CD4-positive, alpha-beta memory T cell (primary cell): Measurements from ENCODE around the gene MPRIP. TPM values are rescaled to one million over a fixed set of nuclear protein-coding genes. Genes with fewer than 3 reads are reported as not detected.

Source experiments
- CTCF ChIA-PET: fragments of 350-600 bp; sonication (Branson Sonifier 250); formaldehyde crosslinking; loops from one replicate; lab custom pipeline; 2021; ENCODE audit warnings: inconsistent platforms; ENCODE audit not compliant: partially characterized antibody; lab: Charles Lee
- POLR2A ChIA-PET: fragments of 350-600 bp; sonication (Branson Sonifier 250); formaldehyde crosslinking; loops from one replicate; lab custom pipeline; 2021; ENCODE audit not compliant: partially characterized antibody; lab: Charles Lee
- DNase-seq, 5 donors: peaks; one replicate each; pipeline versions ENCODE4 v3.0.0 to v3.0.0-alpha.2; 2020 to 2022; ENCODE audit warnings: mixed read lengths in 1 of 5
- H3K27ac ChIP-seq: one replicate; pipeline ENCODE4 v1.7.0; 2013; ENCODE audit warnings: low read depth, low read length
- H3K27me3 ChIP-seq: 2 replicates; pipeline ENCODE4 v1.7.0; 2013; ENCODE audit warnings: mild to moderate bottlenecking, low read length, moderate library complexity; ENCODE audit not compliant: insufficient read depth
- H3K36me3 ChIP-seq: 2 replicates; pipeline ENCODE4 v1.7.0; 2013; ENCODE audit warnings: mild to moderate bottlenecking, low read length, moderate library complexity; ENCODE audit not compliant: insufficient read depth
- H3K4me1 ChIP-seq: 2 replicates; pipeline ENCODE4 v1.7.0; 2013; ENCODE audit warnings: mild to moderate bottlenecking, low read length, moderate library complexity; ENCODE audit not compliant: insufficient read depth
- H3K4me3 ChIP-seq, 2 donors: one replicate each; pipeline ENCODE4 v1.7.0; 2013; ENCODE audit warnings: low read length in 2 of 2, mild to moderate bottlenecking in 1 of 2
- H3K9me3 ChIP-seq, 2 donors: one replicate each; pipeline ENCODE4 v1.7.0; 2013; ENCODE audit warnings: low read length in 2 of 2, control low read depth in 1 of 2; ENCODE audit not compliant: control insufficient read depth in 1 of 2
- H3K27ac Mint-ChIP-seq, 7 donors: one replicate each; pipeline ENCODE4 v1.8.0; 2020 to 2021; ENCODE audit warnings: mixed read lengths in 7 of 7, mild to moderate bottlenecking in 6 of 7, inconsistent platforms in 3 of 7, moderate library complexity in 3 of 7
- H3K27me3 Mint-ChIP-seq, 2 donors: one replicate each; pipeline ENCODE4 v1.8.0; 2020 to 2021; ENCODE audit warnings: mixed read lengths in 2 of 2
- H3K36me3 Mint-ChIP-seq, 2 donors: one replicate each; pipeline ENCODE4 v1.8.0; 2020 to 2021; ENCODE audit warnings: mixed read lengths in 2 of 2, inconsistent platforms in 1 of 2, mild to moderate bottlenecking in 1 of 2
- H3K4me1 Mint-ChIP-seq, 4 donors: one replicate each; pipeline ENCODE4 v1.8.0; 2020 to 2021; ENCODE audit warnings: mixed read lengths in 4 of 4, mild to moderate bottlenecking in 1 of 4
- H3K4me3 Mint-ChIP-seq, 8 donors: one replicate each; pipeline ENCODE4 v1.8.0; 2020 to 2021; ENCODE audit warnings: mixed read lengths in 8 of 8, mild to moderate bottlenecking in 7 of 8, moderate library complexity in 6 of 8, inconsistent platforms in 3 of 8
- H3K9me3 Mint-ChIP-seq, 8 donors: one replicate each; pipeline ENCODE4 v1.8.0; 2020 to 2021; ENCODE audit warnings: mixed read lengths in 8 of 8, mild to moderate bottlenecking in 5 of 8, inconsistent platforms in 3 of 8, moderate library complexity in 1 of 8
- intact Hi-C: fragments of 100-400 bp; cut with micrococcal nuclease; formaldehyde crosslinking; loops from one replicate; pipeline ENCODE4 v1.15.1; 2023
- polyA plus RNA-seq, 2 donors: library from polyadenylated mRNA; unstranded; fragments of 300-500 nt; fragmentation: Illumina TruSeq; gene quantifications; one replicate each; pipeline ENCODE4 v1.2.3, GENCODE V29; 2021
- total RNA-seq, 2 experiments: library from RNA; stranded (reverse); gene quantifications; one replicate each; pipeline ENCODE4 v1.2.3, GENCODE V29; 2021

Gene MPRIP
- total and polyA plus RNA-seq, 4 experiments from 2014 or later, result 48.4 to 255 (median 152) TPM

DNA sequence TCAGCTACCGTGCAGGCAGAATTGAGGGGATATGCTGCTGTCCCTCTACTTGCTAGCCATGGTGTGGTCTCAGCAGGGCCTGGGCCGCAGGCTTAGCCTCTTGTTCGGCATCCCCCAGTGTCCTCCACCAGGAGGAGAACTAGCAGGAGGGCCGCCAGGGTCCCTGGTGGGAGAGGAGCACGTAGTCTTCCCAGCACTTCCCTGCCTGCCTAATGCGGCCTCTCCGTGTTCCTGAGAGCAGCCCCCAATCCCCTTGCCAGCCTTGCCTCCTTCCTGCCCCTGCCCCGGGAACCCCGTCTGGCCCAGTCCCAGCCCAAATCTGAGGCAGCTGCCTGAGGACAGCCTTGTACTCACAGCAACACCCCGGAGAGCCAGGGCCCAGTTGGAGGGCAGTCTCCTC is 125.7 kb downstream of the MPRIP start:
- POLR2A ChIA-PET, result interaction anchor here (1.5 kb wide), 2 partner anchors 12 to 14 kb away, joined by 6 to 8 read pairs; no protein-coding TSS in a partner anchor
- no peak overlapping the region for H3K27ac ChIP-seq
- peaks cover 46% of the 10 kb centered on the region for H3K4me1 ChIP-seq
- Mint-ChIP-seq H3K4me1 (peaks cover 39 to 56% (median 48%) of the 10 kb centered on the region in 4 donors), H3K36me3 (peaks cover 50 to 68% of the 10 kb centered on the region in 2 donors), H3K4me3 (no peak overlapping the region), H3K9me3 (no peaks in the 10 kb centered on the region), H3K27ac (peak overlapping the region in 3 of 7 donors; percentile 35 to 60 (median 53)), H3K27me3 (no peaks in the 10 kb centered on the region)
- H3K4me3 ChIP-seq, result no peak overlapping the region
- no peak for DNase-seq
- no peaks in the 10 kb centered on the region for H3K9me3 ChIP-seq
- intact Hi-C loops, result no loop called here
- CTCF ChIA-PET, result no interaction called here
- peaks cover 46% of the 10 kb centered on the region for H3K36me3 ChIP-seq
- H3K27me3 ChIP-seq, result no peaks in the 10 kb centered on the region

DNA sequence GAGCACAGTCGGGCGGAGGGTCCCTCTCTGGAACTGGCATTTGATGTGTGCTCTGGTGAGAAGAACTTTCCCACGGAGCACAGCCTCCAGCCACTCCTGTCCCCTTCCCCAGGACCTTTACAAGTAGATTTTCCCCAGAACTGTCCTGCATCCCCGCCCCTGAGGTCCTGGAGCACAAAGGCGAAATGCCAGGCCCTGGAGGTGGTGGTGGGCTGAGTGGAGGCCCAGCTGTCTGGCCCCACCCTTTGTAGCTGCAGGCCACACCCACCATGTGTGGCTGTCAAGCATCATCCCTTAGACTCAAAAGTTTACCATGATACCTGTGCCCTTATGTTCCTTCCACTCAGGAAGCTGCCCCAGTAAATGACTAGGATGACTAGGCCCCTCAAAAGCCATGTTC is 126.1 kb downstream of the MPRIP start:
- peak overlapping the region in 6 of 7 donors; percentile 42 to 88 (median 69) for H3K27ac Mint-ChIP-seq
- peaks cover 38 to 60% (median 50%) of the 10 kb centered on the region in 4 donors for H3K4me1 Mint-ChIP-seq
- H3K4me3 ChIP-seq, result no peak overlapping the region
- intact Hi-C loops, result no loop called here
- no peak for DNase-seq
- H3K9me3 Mint-ChIP-seq, result no peaks in the 10 kb centered on the region
- ChIA-PET POLR2A (interaction anchor here (0.8 to 4.9 kb wide), 3 partner anchors 12 to 48 kb away, joined by 3 to 30 read pairs (median 6); no protein-coding TSS in a partner anchor), CTCF (no interaction called here)
- peaks cover 47 to 65% of the 10 kb centered on the region in 2 donors for H3K36me3 Mint-ChIP-seq
- H3K27me3 Mint-ChIP-seq, result no peaks in the 10 kb centered on the region
- H3K9me3 ChIP-seq, result no peaks in the 10 kb centered on the region
- H3K4me3 Mint-ChIP-seq, result no peak overlapping the region
- H3K36me3 ChIP-seq, result peaks cover 47% of the 10 kb centered on the region
- H3K27me3 ChIP-seq, result no peaks in the 10 kb centered on the region
- no peak overlapping the region for H3K27ac ChIP-seq
- H3K4me1 ChIP-seq, result peaks cover 50% of the 10 kb centered on the region

DNA sequence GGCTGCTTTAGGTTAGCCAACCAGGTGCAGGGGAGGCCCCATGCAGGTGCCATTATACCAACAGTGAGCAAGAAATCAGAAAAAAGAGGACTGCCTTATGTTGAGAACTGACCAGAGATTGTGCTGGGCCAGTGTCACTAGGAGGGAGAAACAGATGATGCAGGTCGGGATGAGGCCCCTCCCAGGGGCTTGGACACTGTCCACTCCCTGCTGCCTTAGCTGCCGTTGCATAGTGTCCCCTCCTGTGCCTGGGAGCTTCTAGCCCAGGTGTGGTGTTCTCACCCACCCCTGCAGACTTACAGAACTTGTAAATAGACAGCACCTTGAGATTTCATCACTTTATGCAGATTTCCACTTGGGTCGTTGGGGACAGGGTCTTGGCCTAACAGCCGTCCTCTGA is 127.1 kb downstream of the MPRIP start:
- H3K9me3 Mint-ChIP-seq, result no peaks in the 10 kb centered on the region
- H3K4me1 Mint-ChIP-seq, result peaks cover 38 to 68% (median 52%) of the 10 kb centered on the region in 4 donors
- Histone ChIP-seq H3K27ac (no peak overlapping the region), H3K9me3 (no peaks in the 10 kb centered on the region), H3K4me3 (no peak overlapping the region), H3K36me3 (peaks cover 46% of the 10 kb centered on the region), H3K27me3 (no peaks in the 10 kb centered on the region), H3K4me1 (peaks cover 60% of the 10 kb centered on the region)
- ChIA-PET POLR2A (interaction anchor here (4.9 kb wide), 1 partner anchor 11 kb away, joined by 30 read pairs; no protein-coding TSS in a partner anchor), CTCF (no interaction called here)
- intact Hi-C loops, result no loop called here
- DNase-seq, result no peak
- H3K36me3 Mint-ChIP-seq, result peaks cover 43 to 67% of the 10 kb centered on the region in 2 donors
- peak overlapping the region in 1 of 8 donors; percentile 2 for H3K4me3 Mint-ChIP-seq
- H3K27me3 Mint-ChIP-seq, result no peaks in the 10 kb centered on the region
- H3K27ac Mint-ChIP-seq, result peak overlapping the region in 6 of 7 donors; percentile 42 to 84 (median 64)

DNA sequence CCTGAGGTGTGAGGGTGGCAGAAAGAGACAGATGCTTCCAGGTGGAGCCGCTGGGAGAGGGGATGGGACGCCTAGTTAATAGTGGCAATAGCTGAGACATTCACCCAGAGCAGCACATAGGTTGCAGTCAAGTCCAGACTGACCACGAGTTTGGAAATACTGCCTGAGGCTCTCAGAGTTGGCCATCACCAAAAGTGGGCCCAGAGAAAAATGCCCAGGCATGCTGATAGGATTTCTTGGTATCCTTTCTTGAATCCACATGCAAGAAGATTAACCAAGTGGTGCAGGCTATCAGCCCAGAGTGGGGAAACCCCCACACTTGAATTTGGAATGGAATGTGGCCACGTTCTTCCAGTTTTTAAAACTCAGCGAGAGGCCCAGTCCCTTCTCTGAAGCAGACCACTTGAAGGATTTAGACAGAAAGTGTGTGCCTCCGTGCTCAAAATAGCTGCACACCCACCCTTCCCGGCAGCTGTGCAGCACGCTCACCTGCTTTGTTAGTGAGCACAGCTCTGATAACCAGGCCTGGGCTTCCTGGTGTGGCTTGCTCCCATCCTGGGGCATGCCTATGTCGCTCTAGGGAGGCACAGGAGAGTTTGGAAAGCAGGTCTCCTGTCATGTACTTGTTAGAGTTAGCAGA is 128.2 kb downstream of the MPRIP start:
- H3K4me3 Mint-ChIP-seq, result peak overlapping the region in 4 of 8 donors; percentile 15 to 63 (median 26)
- H3K27ac Mint-ChIP-seq, result peak overlapping the region; percentile 81 to 92 (median 90)
- H3K27me3 Mint-ChIP-seq, result no peaks in the 10 kb centered on the region
- ChIA-PET POLR2A (interaction anchor here (0.9 to 4.9 kb wide), 2 partner anchors 10 to 36 kb away, joined by 4 to 30 read pairs; partner anchors contain the start of gene PLD6), CTCF (no interaction called here)
- Histone ChIP-seq H3K4me3 (no peak overlapping the region), H3K27me3 (no peaks in the 10 kb centered on the region), H3K27ac (no peak overlapping the region), H3K36me3 (peaks cover 38% of the 10 kb centered on the region), H3K9me3 (no peaks in the 10 kb centered on the region), H3K4me1 (peaks cover 69% of the 10 kb centered on the region)
- H3K4me1 Mint-ChIP-seq, result peaks cover 41 to 79% (median 54%) of the 10 kb centered on the region in 4 donors
- peaks cover 35 to 62% of the 10 kb centered on the region in 2 donors for H3K36me3 Mint-ChIP-seq
- no peak for DNase-seq
- no peaks in the 10 kb centered on the region for H3K9me3 Mint-ChIP-seq
- intact Hi-C loops, result no loop called here

DNA sequence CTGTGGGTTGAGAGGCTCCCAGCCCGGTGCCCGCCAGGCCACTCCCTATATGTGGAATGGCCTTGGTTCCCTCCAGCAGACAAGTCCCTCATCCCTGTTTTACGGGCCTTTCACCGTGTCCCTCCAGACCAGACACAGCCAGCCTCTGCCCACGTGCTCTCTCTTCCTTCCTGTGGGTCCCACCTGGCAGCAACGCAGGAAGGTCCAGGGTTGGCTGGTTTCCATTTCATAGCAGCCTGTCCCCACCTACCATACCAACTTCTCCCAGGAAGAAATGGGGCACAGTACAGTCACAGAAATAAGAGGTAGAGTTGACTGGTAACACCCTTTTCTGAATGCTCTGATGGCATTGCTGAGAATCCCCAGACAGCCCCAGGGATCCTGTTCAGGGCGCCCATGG is 128.9 kb downstream of the MPRIP start:
- Histone ChIP-seq H3K4me3 (no peak overlapping the region), H3K27me3 (no peaks in the 10 kb centered on the region), H3K4me1 (peaks cover 77% of the 10 kb centered on the region), H3K9me3 (no peaks in the 10 kb centered on the region), H3K36me3 (peaks cover 34% of the 10 kb centered on the region), H3K27ac (peak overlapping the region; percentile 21)
- Mint-ChIP-seq H3K27me3 (no peaks in the 10 kb centered on the region), H3K27ac (peak overlapping the region; percentile 81 to 93 (median 91)), H3K4me1 (peaks cover 48 to 86% (median 61%) of the 10 kb centered on the region in 4 donors), H3K9me3 (no peaks in the 10 kb centered on the region), H3K4me3 (peak overlapping the region in 6 of 8 donors; percentile 13 to 64 (median 53)), H3K36me3 (peaks cover 41 to 62% of the 10 kb centered on the region in 2 donors)
- ChIA-PET CTCF (no interaction called here), POLR2A (interaction anchor here (2.6 to 4.9 kb wide), 2 partner anchors 9 to 35 kb away, joined by 11 to 30 read pairs; partner anchors contain the start of gene PLD6)
- DNase-seq, result no peak
- intact Hi-C loops, result no loop called here

DNA sequence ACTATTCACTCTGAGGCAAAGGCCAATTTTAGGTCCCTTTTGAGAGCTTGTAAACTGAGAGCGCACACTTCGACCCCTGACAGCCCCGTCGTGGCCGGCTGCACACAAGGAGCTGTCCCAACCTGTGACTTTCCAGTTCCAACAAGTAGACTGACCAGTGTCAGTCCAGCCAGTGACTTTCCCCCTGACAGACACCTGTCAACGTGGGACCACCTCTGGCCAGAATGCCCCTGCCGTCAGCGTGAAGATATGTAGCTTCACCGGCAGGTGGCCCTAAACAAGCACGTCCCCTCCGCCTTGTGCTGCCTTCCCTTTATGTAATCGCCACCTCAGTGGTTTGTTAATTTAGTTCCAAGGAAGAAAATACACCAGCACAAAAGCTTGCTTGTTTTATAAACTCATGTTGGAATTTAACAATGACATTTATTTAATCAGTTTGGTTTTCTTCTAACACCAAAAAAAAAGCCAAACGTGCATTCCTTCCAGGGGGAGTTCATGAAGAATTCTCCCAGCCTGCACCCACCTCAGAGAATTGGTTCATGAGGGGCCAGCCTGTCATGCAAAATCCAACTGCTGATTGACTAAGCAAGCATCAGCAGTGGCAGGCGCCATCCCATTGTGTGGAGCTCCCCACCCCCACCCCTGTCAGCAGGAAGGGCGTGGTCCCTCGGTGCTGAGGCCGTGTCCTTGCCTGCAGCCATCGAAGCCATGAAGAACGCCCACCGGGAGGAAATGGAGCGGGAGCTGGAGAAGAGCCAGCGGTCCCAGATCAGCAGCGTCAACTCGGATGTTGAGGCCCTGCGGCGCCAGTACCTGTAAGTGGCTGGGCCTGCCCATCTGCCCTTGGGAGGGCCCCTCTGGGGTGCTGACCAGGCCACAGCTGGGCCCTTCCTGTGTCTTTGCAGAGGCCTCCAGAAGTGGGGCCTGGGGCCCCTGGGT is 130.0 kb downstream of the MPRIP start:
- intact Hi-C loops, result no loop called here
- Mint-ChIP-seq H3K27ac (peak overlapping the region; percentile 81 to 93 (median 91)), H3K9me3 (no peaks in the 10 kb centered on the region), H3K4me3 (peak overlapping the region in 7 of 8 donors; percentile 20 to 77 (median 66)), H3K36me3 (peaks cover 43 to 63% of the 10 kb centered on the region in 2 donors), H3K27me3 (no peaks in the 10 kb centered on the region), H3K4me1 (peaks cover 53 to 94% (median 71%) of the 10 kb centered on the region in 4 donors)
- Histone ChIP-seq H3K36me3 (peaks cover 23% of the 10 kb centered on the region), H3K27me3 (no peaks in the 10 kb centered on the region), H3K4me1 (peaks cover 88% of the 10 kb centered on the region), H3K9me3 (no peaks in the 10 kb centered on the region), H3K27ac (peak overlapping the region; percentile 46), H3K4me3 (no peak overlapping the region)
- POLR2A ChIA-PET, result interaction anchor here (0.9 to 4.9 kb wide), 7 partner anchors 8 to 109 kb away, joined by 3 to 30 read pairs (median 5); partner anchors contain the start of genes COPS3 and PLD6
- CTCF ChIA-PET, result interaction anchor here (1.3 kb wide), 1 partner anchor 10 kb away, joined by 4 read pairs; no protein-coding TSS in a partner anchor
- DNase-seq, result no peak
